HUES64 (cell line): Measurements from ENCODE around the gene CYP2A13.
A peak's percentile ranks its signal among the peaks of the same experiment; 100 is the strongest.
"Not testable (repeated sequence)": the region's sequence is repeated elsewhere in the genome, so short reads cannot be mapped to it uniquely, and the experiment has no call there.

Experiments used
- H3K27ac ChIP-seq: 2 replicates; pipeline ENCODE4 v1.7.0; 2013; ENCODE audit warnings: low read depth, low read length, inconsistent platforms
- H3K27me3 ChIP-seq: 2 replicates; pipeline ENCODE4 v1.6.1; 2013; ENCODE audit warnings: mild to moderate bottlenecking, low read length; ENCODE audit not compliant: insufficient read depth
- H3K36me3 ChIP-seq: 2 replicates; pipeline ENCODE4 v1.6.1; 2013; ENCODE audit warnings: mild to moderate bottlenecking, low read length; ENCODE audit not compliant: insufficient read depth
- H3K4me1 ChIP-seq: 2 replicates; pipeline ENCODE4 v1.6.1; 2013; ENCODE audit warnings: mild to moderate bottlenecking, low read length, moderate library complexity; ENCODE audit not compliant: insufficient read depth
- H3K4me3 ChIP-seq: 2 replicates; pipeline ENCODE4 v1.5.1; 2013; ENCODE audit warnings: mild to moderate bottlenecking, low read length, moderate library complexity
- H3K9ac ChIP-seq: 2 replicates; pipeline ENCODE4 v1.6.1; 2013; ENCODE audit warnings: mild to moderate bottlenecking, low read depth, low read length
- H3K9me3 ChIP-seq: 2 replicates; pipeline ENCODE4 v1.6.1; 2013; ENCODE audit warnings: low read depth, low read length; ENCODE audit not compliant: insufficient read depth
- WGBS: fragments of 150-250, 120-280 bp; methylation state at CpG from one replicate; pipeline ENCODE4 v1.1.7; 2013; ENCODE audit warnings: missing lambda C conversion rate; 5-methylcytosine and 5-hydroxymethylcytosine counted together

CYP2A13 gene

GRCh38 chr19:41120929-41121911 is 33.0 kb downstream of the CYP2A13 start:
- H3K4me3 ChIP-seq = not testable (repeated sequence)

GRCh38 chr19:41122846-41123245 is 34.6 kb downstream of the CYP2A13 start:
- H3K27ac ChIP-seq, H3K36me3 ChIP-seq, H3K27me3 ChIP-seq, H3K4me3 ChIP-seq, H3K9me3 ChIP-seq, H3K9ac ChIP-seq, H3K4me1 ChIP-seq: not testable (repeated sequence)
- 95% methylated on average over 13 of the region's 13 CpGs for WGBS

More at GRCh38 chr19:41120929-41121911, 33.0 kb downstream of the CYP2A13 start:
- H3K9me3 ChIP-seq, H3K36me3 ChIP-seq, H3K4me1 ChIP-seq, H3K27me3 ChIP-seq, H3K9ac ChIP-seq, H3K27ac ChIP-seq: not testable (repeated sequence)
- 95% methylated on average over 36 of the region's 41 CpGs for WGBS

GRCh38 chr19:41123716-41124294 is 35.6 kb downstream of the CYP2A13 start:
- Histone ChIP-seq H3K36me3 (no peaks in the 10 kb centered on the region), H3K4me1 (no peaks in the 10 kb centered on the region), H3K27me3 (peaks cover 4% of the 10 kb centered on the region; the same call in 1 of the 2 replicates), H3K27ac (no peak overlapping the region), H3K9ac (no peak overlapping the region), H3K4me3 (no peak overlapping the region), H3K9me3 (no peaks in the 10 kb centered on the region)
- WGBS = 92% methylated on average over 11 of the region's 11 CpGs

- 18% methylated on average over 1 of the region's 2 CpGs for WGBS
- not testable (repeated sequence) for H3K4me3 ChIP-seq, H3K27me3 ChIP-seq, H3K36me3 ChIP-seq, H3K9ac ChIP-seq, H3K27ac ChIP-seq, H3K4me1 ChIP-seq, H3K9me3 ChIP-seq
Observed at GRCh38 chr19:41126765-41127203, 38.5 kb downstream of the CYP2A13 start.

GRCh38 chr19:41127362-41127761 is 39.1 kb downstream of the CYP2A13 start:
- 81% methylated on average over 7 of the region's 7 CpGs for WGBS
- not testable (repeated sequence) for H3K4me1 ChIP-seq, H3K4me3 ChIP-seq, H3K9me3 ChIP-seq, H3K27me3 ChIP-seq, H3K9ac ChIP-seq, H3K36me3 ChIP-seq, H3K27ac ChIP-seq

- H3K27ac ChIP-seq, H3K9me3 ChIP-seq, H3K9ac ChIP-seq, H3K36me3 ChIP-seq, H3K27me3 ChIP-seq, H3K4me1 ChIP-seq: not testable (repeated sequence)
- WGBS = 2% methylated on average over 23 of the region's 29 CpGs
- H3K4me3 ChIP-seq = peak overlapping the region; percentile 33
Observed at GRCh38 chr19:41127801-41128300, 39.6 kb downstream of the CYP2A13 start.

GRCh38 chr19:41128692-41129091 is 40.4 kb downstream of the CYP2A13 start:
- Histone ChIP-seq H3K9ac (no peak overlapping the region), H3K27me3 (peaks cover 6% of the 10 kb centered on the region), H3K27ac (no peak overlapping the region), H3K9me3 (no peaks in the 10 kb centered on the region), H3K4me3 (no peak overlapping the region), H3K4me1 (0 out of 2 replicates have a peak, but pooled peaks cover 4% of the 10 kb centered on the region), H3K36me3 (no peaks in the 10 kb centered on the region)
- WGBS = 82% methylated on average over 6 of the region's 6 CpGs

GRCh38 chr19:41131186-41131585 is 42.9 kb downstream of the CYP2A13 start:
- Histone ChIP-seq H3K9me3 (no peaks in the 10 kb centered on the region), H3K4me3 (no peak overlapping the region), H3K36me3 (no peaks in the 10 kb centered on the region), H3K27ac (no peak overlapping the region), H3K9ac (no peak overlapping the region), H3K4me1 (0 out of 2 replicates have a peak, but pooled peaks cover 4% of the 10 kb centered on the region), H3K27me3 (peaks cover 16% of the 10 kb centered on the region)
- WGBS = 81% methylated on average over 5 of the region's 5 CpGs

- Histone ChIP-seq H3K27me3 (peaks cover 16% of the 10 kb centered on the region), H3K9me3 (no peaks in the 10 kb centered on the region), H3K9ac (no peak overlapping the region), H3K4me1 (0 out of 2 replicates have a peak, but pooled peaks cover 4% of the 10 kb centered on the region), H3K4me3 (no peak overlapping the region), H3K27ac (no peak overlapping the region), H3K36me3 (no peaks in the 10 kb centered on the region)
- WGBS = 80% methylated on average over 1 of the region's 3 CpGs
Observed at GRCh38 chr19:41133260-41133659, 45.0 kb downstream of the CYP2A13 start.

GRCh38 chr19:41134616-41135015 is 46.4 kb downstream of the CYP2A13 start:
- Histone ChIP-seq H3K27ac (no peak overlapping the region), H3K4me1 (0 out of 2 replicates have a peak, but pooled peaks cover 4% of the 10 kb centered on the region), H3K36me3 (no peaks in the 10 kb centered on the region), H3K4me3 (no peak overlapping the region), H3K27me3 (peaks cover 10% of the 10 kb centered on the region), H3K9ac (no peak overlapping the region), H3K9me3 (no peaks in the 10 kb centered on the region)
- 95% methylated on average over 20 of the region's 20 CpGs for WGBS
